ENCODE measurements around the gene CTBP2.

The CTBP2 gene

GRCh38 chr10:124997771-124998623 lies 162.4 kb downstream of the CTBP2 start:
- H3K27ac ChIP-seq (ENCODE audit: low read depth, low read length, severe bottlenecking) = no peak overlapping the region
- no peak overlapping the region for H3K4me3 ChIP-seq (ENCODE audit: extremely low read depth, insufficient read depth, low read length, poor library complexity, severe bottlenecking)
- no peaks in the 10 kb centered on the region for H3K9me3 ChIP-seq (ENCODE audit: control insufficient read depth, low read length)
- peaks cover 11% of the 10 kb centered on the region for H3K4me1 ChIP-seq (ENCODE audit: control insufficient read depth, insufficient read depth, low read length, poor library complexity, severe bottlenecking)
- H3K36me3 ChIP-seq (ENCODE audit: control insufficient read depth, insufficient read depth, low read length) = peaks cover 95% of the 10 kb centered on the region
- WGBS, 2 experiments (ENCODE audit: insufficient coverage in 2 of 2) = 91 to 96% methylated on average over 28 to 29 of the region's 35 CpGs

GRCh38 chr10:124997306-124997705 lies 163.1 kb downstream of the CTBP2 start:
- H3K4me1 ChIP-seq (ENCODE audit: control insufficient read depth, insufficient read depth, low read length, poor library complexity, severe bottlenecking) = peaks cover 11% of the 10 kb centered on the region
- WGBS, 2 experiments (ENCODE audit: insufficient coverage in 2 of 2) = 97% methylated on average over 9 to 11 of the region's 11 CpGs
- H3K36me3 ChIP-seq (ENCODE audit: control insufficient read depth, insufficient read depth, low read length) = peaks cover 94% of the 10 kb centered on the region
- no peak overlapping the region for H3K27ac ChIP-seq (ENCODE audit: low read depth, low read length, severe bottlenecking)
- no peak overlapping the region for H3K4me3 ChIP-seq (ENCODE audit: extremely low read depth, insufficient read depth, low read length, poor library complexity, severe bottlenecking)
- H3K9me3 ChIP-seq (ENCODE audit: control insufficient read depth, low read length) = no peaks in the 10 kb centered on the region

GRCh38 chr10:124996854-124997215 lies 163.5 kb downstream of the CTBP2 start:
- peaks cover 94% of the 10 kb centered on the region for H3K36me3 ChIP-seq (ENCODE audit: control insufficient read depth, insufficient read depth, low read length)
- no peak overlapping the region for H3K4me3 ChIP-seq (ENCODE audit: extremely low read depth, insufficient read depth, low read length, poor library complexity, severe bottlenecking)
- H3K4me1 ChIP-seq (ENCODE audit: control insufficient read depth, insufficient read depth, low read length, poor library complexity, severe bottlenecking) = peaks cover 8% of the 10 kb centered on the region
- H3K9me3 ChIP-seq (ENCODE audit: control insufficient read depth, low read length) = no peaks in the 10 kb centered on the region
- no peak overlapping the region for H3K27ac ChIP-seq (ENCODE audit: low read depth, low read length, severe bottlenecking)
- WGBS, 2 experiments (ENCODE audit: insufficient coverage in 2 of 2) = 96 to 98% methylated on average over 14 to 16 of the region's 17 CpGs

- Histone ChIP-seq H3K9me3 (ENCODE audit: control insufficient read depth, low read length) (no peaks in the 10 kb centered on the region), H3K4me3 (ENCODE audit: extremely low read depth, insufficient read depth, low read length, poor library complexity, severe bottlenecking) (no peak overlapping the region), H3K4me1 (ENCODE audit: control insufficient read depth, insufficient read depth, low read length, poor library complexity, severe bottlenecking) (peaks cover 3% of the 10 kb centered on the region), H3K27ac (ENCODE audit: low read depth, low read length, severe bottlenecking) (no peak overlapping the region), H3K36me3 (ENCODE audit: control insufficient read depth, insufficient read depth, low read length) (peaks cover 97% of the 10 kb centered on the region)
- WGBS, 2 experiments (ENCODE audit: insufficient coverage in 2 of 2) = 88 to 94% methylated on average over 15 to 17 of the region's 24 CpGs
Measured at GRCh38 chr10:124996127-124996853, 164.1 kb downstream of the CTBP2 start.

GRCh38 chr10:124995605-124996004 lies 164.8 kb downstream of the CTBP2 start:
- WGBS, 2 experiments (ENCODE audit: insufficient coverage in 2 of 2) = 91 to 96% methylated on average over 11 of the region's 11 CpGs
- H3K4me3 ChIP-seq (ENCODE audit: extremely low read depth, insufficient read depth, low read length, poor library complexity, severe bottlenecking) = no peak overlapping the region
- H3K36me3 ChIP-seq (ENCODE audit: control insufficient read depth, insufficient read depth, low read length) = peaks cover 97% of the 10 kb centered on the region
- H3K27ac ChIP-seq (ENCODE audit: low read depth, low read length, severe bottlenecking) = no peak overlapping the region
- H3K4me1 ChIP-seq (ENCODE audit: control insufficient read depth, insufficient read depth, low read length, poor library complexity, severe bottlenecking) = no peaks in the 10 kb centered on the region
- no peaks in the 10 kb centered on the region for H3K9me3 ChIP-seq (ENCODE audit: control insufficient read depth, low read length)

GRCh38 chr10:124994573-124995473 lies 165.5 kb downstream of the CTBP2 start:
- no peak overlapping the region for H3K27ac ChIP-seq (ENCODE audit: low read depth, low read length, severe bottlenecking)
- 92 to 94% methylated on average over 26 to 29 of the region's 31 CpGs for WGBS, 2 experiments (ENCODE audit: insufficient coverage in 2 of 2)
- peaks cover 96% of the 10 kb centered on the region for H3K36me3 ChIP-seq (ENCODE audit: control insufficient read depth, insufficient read depth, low read length)

GRCh38 chr10:124993736-124994451 lies 166.5 kb downstream of the CTBP2 start:
- Histone ChIP-seq H3K4me3 (ENCODE audit: extremely low read depth, insufficient read depth, low read length, poor library complexity, severe bottlenecking) (no peak overlapping the region), H3K9me3 (ENCODE audit: control insufficient read depth, low read length) (no peaks in the 10 kb centered on the region), H3K36me3 (ENCODE audit: control insufficient read depth, insufficient read depth, low read length) (peaks cover 92% of the 10 kb centered on the region), H3K27ac (ENCODE audit: low read depth, low read length, severe bottlenecking) (no peak overlapping the region), H3K4me1 (ENCODE audit: control insufficient read depth, insufficient read depth, low read length, poor library complexity, severe bottlenecking) (peaks cover 4% of the 10 kb centered on the region)
- 91 to 95% methylated on average over 19 to 20 of the region's 21 CpGs for WGBS, 2 experiments (ENCODE audit: insufficient coverage in 2 of 2)

More at GRCh38 chr10:124994573-124995473, 165.5 kb downstream of the CTBP2 start:
- Histone ChIP-seq H3K4me1 (ENCODE audit: control insufficient read depth, insufficient read depth, low read length, poor library complexity, severe bottlenecking) (peaks cover 1% of the 10 kb centered on the region), H3K4me3 (ENCODE audit: extremely low read depth, insufficient read depth, low read length, poor library complexity, severe bottlenecking) (no peak overlapping the region), H3K9me3 (ENCODE audit: control insufficient read depth, low read length) (no peaks in the 10 kb centered on the region)

- peaks cover 86% of the 10 kb centered on the region for H3K36me3 ChIP-seq (ENCODE audit: control insufficient read depth, insufficient read depth, low read length)
Measured at GRCh38 chr10:124993345-124993708, 167.0 kb downstream of the CTBP2 start.

GRCh38 chr10:124992462-124993344 lies 167.7 kb downstream of the CTBP2 start:
- peaks cover 86% of the 10 kb centered on the region for H3K36me3 ChIP-seq (ENCODE audit: control insufficient read depth, insufficient read depth, low read length)

More at GRCh38 chr10:124993345-124993708, 167.0 kb downstream of the CTBP2 start:
- Histone ChIP-seq H3K9me3 (ENCODE audit: control insufficient read depth, low read length) (no peaks in the 10 kb centered on the region), H3K4me3 (ENCODE audit: extremely low read depth, insufficient read depth, low read length, poor library complexity, severe bottlenecking) (no peak overlapping the region), H3K4me1 (ENCODE audit: control insufficient read depth, insufficient read depth, low read length, poor library complexity, severe bottlenecking) (peaks cover 4% of the 10 kb centered on the region), H3K27ac (ENCODE audit: low read depth, low read length, severe bottlenecking) (no peak overlapping the region)
- 94 to 100% methylated on average over 2 to 4 of the region's 4 CpGs for WGBS, 2 experiments (ENCODE audit: insufficient coverage in 2 of 2)

More at GRCh38 chr10:124992462-124993344, 167.7 kb downstream of the CTBP2 start:
- Histone ChIP-seq H3K4me3 (ENCODE audit: extremely low read depth, insufficient read depth, low read length, poor library complexity, severe bottlenecking) (no peak overlapping the region), H3K4me1 (ENCODE audit: control insufficient read depth, insufficient read depth, low read length, poor library complexity, severe bottlenecking) (peaks cover 4% of the 10 kb centered on the region), H3K27ac (ENCODE audit: low read depth, low read length, severe bottlenecking) (peak overlapping the region; percentile 49), H3K9me3 (ENCODE audit: control insufficient read depth, low read length) (no peaks in the 10 kb centered on the region)
- 90 to 92% methylated on average over 14 of the region's 20 CpGs for WGBS, 2 experiments (ENCODE audit: insufficient coverage in 2 of 2)

Data from mesodermal cell (in vitro differentiated cells).